B cell (primary cell): Measurements from ENCODE around the gene CSNK1E. TPM values are rescaled to one million over a fixed set of nuclear protein-coding genes. Genes with fewer than 3 reads are reported as not detected.

Source experiments
- ATAC-seq: fragments of 200-7000 bp; cut with Tn5 transposase; one replicate; pipeline ENCODE4 v1.10.0; 2021; ENCODE audit warnings: low read depth, mild to moderate bottlenecking, moderate number of reproducible peaks, moderate library complexity
- CTCF ChIA-PET: fragments of 350-600 bp; sonication (Branson Sonifier 250); formaldehyde crosslinking; loops from one replicate; lab custom pipeline; 2021; ENCODE audit warnings: antibody characterized with exemption, inconsistent platforms; lab: Charles Lee
- POLR2A ChIA-PET: fragments of 350-600 bp; sonication (Branson Sonifier 250); formaldehyde crosslinking; loops from one replicate; lab custom pipeline; 2021; ENCODE audit warnings: antibody characterized with exemption; lab: Charles Lee
- DNase-seq: peaks from one replicate; pipeline ENCODE4 v3.0.0; 2013
- H2AFZ ChIP-seq: 2 replicates; pipeline ENCODE4 v1.6.1; 2012; ENCODE audit warnings: mild to moderate bottlenecking, low read depth, low read length; ENCODE audit not compliant: insufficient read depth, poor library complexity, severe bottlenecking
- H3K27ac ChIP-seq, 2 donors: 1 replicate in 1 of 2; 2 replicates in 1 of 2; pipeline ENCODE4 v1.5.1; 2012 to 2013; ENCODE audit warnings: low read length in 2 of 2, mild to moderate bottlenecking in 2 of 2, moderate library complexity in 1 of 2
- H3K27me3 ChIP-seq, 4 experiments: fragments of 200-600 bp in 1 of 4; sonication (generic) in 1 of 4; replicated peaks in 1 of 4; 1 replicate in 2 of 4; 2 replicates in 2 of 4; pipeline versions ENCODE4 v1.6.1 to v1.7.0; 2013 to 2016; ENCODE audit warnings: low read length in 3 of 4, mild to moderate bottlenecking in 2 of 4, mixed read lengths in 1 of 4, moderate library complexity in 1 of 4; ENCODE audit not compliant: insufficient read depth in 4 of 4, control insufficient read depth in 3 of 4; ENCODE audit errors: control extremely low read depth in 1 of 4
- H3K36me3 ChIP-seq, 2 experiments: replicated peaks in 1 of 2; 1 replicate in 1 of 2; 2 replicates in 1 of 2; pipeline versions ENCODE4 v1.6.1 to v1.7.1; 2013; ENCODE audit warnings: low read length in 1 of 2; ENCODE audit not compliant: insufficient read depth in 2 of 2, control insufficient read depth in 1 of 2; ENCODE audit errors: control extremely low read depth in 1 of 2, extremely low read depth in 1 of 2
- H3K4me1 ChIP-seq, 2 donors: fragments of 200-600 bp in 1 of 2; sonication (generic) in 1 of 2; 1 replicate in 1 of 2; 2 replicates in 1 of 2; pipeline versions ENCODE4 v1.5.1 to v1.6.1; 2013 to 2017; ENCODE audit warnings: low read length in 2 of 2; ENCODE audit not compliant: control insufficient read depth in 2 of 2, insufficient read depth in 2 of 2
- H3K4me2 ChIP-seq: replicated peaks from 2 replicates; pipeline ENCODE3; 2012; ENCODE audit warnings: mild to moderate bottlenecking, low read depth, low read length; ENCODE audit not compliant: poor library complexity, severe bottlenecking
- H3K4me3 ChIP-seq, 5 experiments: fragments of 200-600 bp in 1 of 5; sonication (generic) in 1 of 5; 1 replicate in 3 of 5; 2 replicates in 2 of 5; pipeline versions ENCODE4 v1.5.1 to v1.7.0; 2011 to 2016; ENCODE audit warnings: low read length in 4 of 5, mild to moderate bottlenecking in 4 of 5, low read depth in 2 of 5, control low read depth in 1 of 5, moderate library complexity in 1 of 5; ENCODE audit not compliant: insufficient read depth in 1 of 5; ENCODE audit errors: control extremely low read depth in 1 of 5, extremely low read depth in 1 of 5
- H3K79me2 ChIP-seq: fragments of 200-600 bp; sonication (generic); one replicate; pipeline ENCODE4 v1.6.0; 2016; ENCODE audit warnings: low read length; ENCODE audit not compliant: control insufficient read depth, insufficient read depth
- H3K9ac ChIP-seq: fragments of 200-600 bp; sonication (generic); 2 replicates; pipeline ENCODE4 v1.6.1; 2017; ENCODE audit warnings: mild to moderate bottlenecking, low read length, moderate library complexity
- H3K9me3 ChIP-seq, 3 donors: one replicate each; pipeline versions ENCODE4 v1.6.1 to v1.7.1; 2013; ENCODE audit warnings: low read length in 2 of 3; ENCODE audit not compliant: control insufficient read depth in 2 of 3, insufficient read depth in 1 of 3; ENCODE audit errors: control extremely low read depth in 1 of 3
- H4K20me1 ChIP-seq: 2 replicates; pipeline ENCODE4 v1.6.0; 2012; ENCODE audit warnings: mild to moderate bottlenecking, low read length; ENCODE audit not compliant: insufficient read depth, control insufficient read depth, poor library complexity, severe bottlenecking
- H3K27ac Mint-ChIP-seq: one replicate; pipeline ENCODE4 v1.8.0; 2021; ENCODE audit warnings: mixed read lengths
- H3K27me3 Mint-ChIP-seq: one replicate; pipeline ENCODE4 v1.8.0; 2021; ENCODE audit warnings: mixed read lengths
- H3K4me1 Mint-ChIP-seq: one replicate; pipeline ENCODE4 v1.8.0; 2021; ENCODE audit warnings: mixed read lengths
- H3K4me3 Mint-ChIP-seq: one replicate; pipeline ENCODE4 v1.8.0; 2021; ENCODE audit warnings: mixed read lengths
- H3K9me3 Mint-ChIP-seq: one replicate; pipeline ENCODE4 v1.8.0; 2022; ENCODE audit warnings: mixed read lengths; ENCODE audit not compliant: insufficient read depth
- EZH2 ChIP-seq: IDR thresholded peaks from 2 replicates; pipeline ENCODE4 v1.6.1; 2012; ENCODE audit warnings: borderline replicate concordance, low read depth, mild to moderate bottlenecking, moderate library complexity, low read length; ENCODE audit not compliant: insufficient read depth, poor library complexity, severe bottlenecking
- WGBS: methylation state at CpG from one replicate; pipeline ENCODE4 v1.1.5; 2013; ENCODE audit warnings: missing lambda C conversion rate; ENCODE audit not compliant: insufficient coverage; 5-methylcytosine and 5-hydroxymethylcytosine counted together
- intact Hi-C: fragments of 100-400 bp; cut with micrococcal nuclease; formaldehyde crosslinking; loops from one replicate; pipeline ENCODE4 v1.10.0; 2022
- polyA plus RNA-seq: library from polyadenylated mRNA; depleted of rRNA; stranded (reverse); fragments of >200 nt; gene quantifications from 2 replicates; pipeline ENCODE4 v1.2.3, GENCODE V29; 2012
- total RNA-seq, 2 donors: library from RNA; stranded (reverse); fragments of 120-200 nt in 1 of 2; gene quantifications; 1 replicate in 1 of 2; 2 replicates in 1 of 2; pipeline versions ENCODE4 v1.2.3 to v1.2.4, GENCODE V29; 2013 to 2022
- TF ChIP-seq, protein P1 (sequence below): fragments of 200-600 bp; IDR thresholded peaks from one replicate; pipeline ENCODE4 v1.8.0; 2022; ENCODE audit warnings: antibody characterized with exemption, mild to moderate bottlenecking

The CSNK1E gene
- total and polyA plus RNA-seq, 2 donors (not counting 1 experiment from before 2014, with no cell fraction given): 113 to 133 TPM

DNA sequence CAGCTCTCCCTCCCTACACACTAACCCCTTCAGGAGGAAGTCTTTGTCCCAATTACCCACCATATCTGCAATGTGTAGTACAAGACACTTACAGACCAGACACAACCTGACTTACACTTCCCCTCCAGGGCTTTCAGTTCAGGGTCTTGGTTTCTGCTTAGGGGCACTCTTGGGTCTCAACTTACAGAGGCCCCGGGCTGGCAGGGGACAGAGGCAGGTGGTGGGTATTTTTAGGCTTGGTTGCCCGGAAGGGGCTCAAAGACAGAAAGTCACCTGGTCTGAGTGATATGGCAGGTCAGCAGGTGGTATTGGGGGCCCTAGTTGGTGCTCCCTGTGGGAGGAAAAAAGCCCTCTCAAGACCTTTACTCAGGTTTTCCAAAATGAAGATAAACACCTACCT lies 41.1 kb downstream of the CSNK1E start:
- POLR2A ChIA-PET: no interaction called here
- Mint-ChIP-seq H3K9me3 (no peaks in the 10 kb centered on the region), H3K4me1 (peaks cover 22% of the 10 kb centered on the region), H3K27me3 (no peaks in the 10 kb centered on the region), H3K4me3 (no peak overlapping the region), H3K27ac (no peak overlapping the region)
- Histone ChIP-seq H3K4me1 (peaks cover 15 to 21% of the 10 kb centered on the region in 2 donors), H3K27me3 (peaks cover 0 to 3% (median 0%) of the 10 kb centered on the region in 4 experiments), H3K9me3 (no peaks in the 10 kb centered on the region), H2AFZ (no peak overlapping the region), H3K4me3 (no peak overlapping the region), H3K36me3 (no peaks in the 10 kb centered on the region), H3K79me2 (peaks cover 10% of the 10 kb centered on the region), H3K4me2 (no peak overlapping the region), H4K20me1 (no peaks in the 10 kb centered on the region), H3K9ac (no peak overlapping the region), H3K27ac (no peak overlapping the region)
- ATAC-seq: no peak
- TF ChIP-seq, protein P1, sequence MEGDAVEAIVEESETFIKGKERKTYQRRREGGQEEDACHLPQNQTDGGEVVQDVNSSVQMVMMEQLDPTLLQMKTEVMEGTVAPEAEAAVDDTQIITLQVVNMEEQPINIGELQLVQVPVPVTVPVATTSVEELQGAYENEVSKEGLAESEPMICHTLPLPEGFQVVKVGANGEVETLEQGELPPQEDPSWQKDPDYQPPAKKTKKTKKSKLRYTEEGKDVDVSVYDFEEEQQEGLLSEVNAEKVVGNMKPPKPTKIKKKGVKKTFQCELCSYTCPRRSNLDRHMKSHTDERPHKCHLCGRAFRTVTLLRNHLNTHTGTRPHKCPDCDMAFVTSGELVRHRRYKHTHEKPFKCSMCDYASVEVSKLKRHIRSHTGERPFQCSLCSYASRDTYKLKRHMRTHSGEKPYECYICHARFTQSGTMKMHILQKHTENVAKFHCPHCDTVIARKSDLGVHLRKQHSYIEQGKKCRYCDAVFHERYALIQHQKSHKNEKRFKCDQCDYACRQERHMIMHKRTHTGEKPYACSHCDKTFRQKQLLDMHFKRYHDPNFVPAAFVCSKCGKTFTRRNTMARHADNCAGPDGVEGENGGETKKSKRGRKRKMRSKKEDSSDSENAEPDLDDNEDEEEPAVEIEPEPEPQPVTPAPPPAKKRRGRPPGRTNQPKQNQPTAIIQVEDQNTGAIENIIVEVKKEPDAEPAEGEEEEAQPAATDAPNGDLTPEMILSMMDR: no peak
- no peak for TF ChIP-seq EZH2
- 0% methylated on average over 2 of the region's 2 CpGs for WGBS
- CTCF ChIA-PET: no interaction called here
- intact Hi-C loops: no loop called here
- DNase-seq: no peak

DNA sequence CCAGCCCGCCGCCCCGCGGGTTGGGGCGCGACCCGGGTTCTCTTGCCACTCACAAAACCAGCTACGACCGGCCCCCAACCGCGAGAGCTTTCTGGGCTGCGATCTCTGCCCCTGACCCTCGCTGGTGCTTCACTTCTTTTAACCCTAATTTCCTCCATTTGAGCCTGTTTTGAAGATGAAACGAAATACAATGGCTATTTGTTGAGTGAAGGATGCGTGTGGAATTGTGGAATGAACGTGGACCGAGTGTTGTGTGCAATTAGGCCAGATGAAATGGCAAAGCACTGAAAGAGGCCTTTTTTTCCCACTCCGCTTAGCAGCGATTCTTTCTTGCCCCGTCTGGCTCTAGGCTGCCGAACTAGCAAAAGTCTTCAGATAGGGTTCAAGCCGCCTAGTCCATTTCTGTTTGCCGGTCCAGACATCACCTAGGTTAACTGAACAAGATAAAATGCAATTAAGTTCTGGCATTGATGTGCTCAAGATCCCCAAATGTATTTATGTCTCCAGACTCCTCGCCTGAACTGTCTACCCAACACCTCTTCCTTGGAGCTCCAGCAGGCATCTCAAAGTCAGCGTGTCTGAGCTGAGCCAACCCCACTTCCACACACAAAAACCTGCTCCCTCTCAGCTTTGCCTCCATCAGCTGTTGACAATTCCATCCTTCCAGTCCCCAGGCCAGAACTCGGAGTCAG lies 44.0 kb downstream of the CSNK1E start:
- WGBS: 49% methylated on average over 12 of the region's 26 CpGs
- Histone ChIP-seq H3K9me3 (no peaks in the 10 kb centered on the region), H3K36me3 (no peaks in the 10 kb centered on the region), H3K4me3 (peak overlapping the region; percentile 48 to 98 (median 76)), H3K27ac (peak overlapping the region; percentile 66 to 85), H3K27me3 (peaks cover 0 to 3% (median 0%) of the 10 kb centered on the region in 4 experiments), H4K20me1 (no peaks in the 10 kb centered on the region), H2AFZ (peak overlapping the region; percentile 100), H3K4me2 (peak overlapping the region; percentile 90), H3K4me1 (peaks cover 15 to 21% of the 10 kb centered on the region in 2 donors), H3K79me2 (peaks cover 18% of the 10 kb centered on the region), H3K9ac (peak overlapping the region; percentile 99)
- no peak for DNase-seq
- Mint-ChIP-seq H3K27me3 (no peaks in the 10 kb centered on the region), H3K4me1 (peaks cover 36% of the 10 kb centered on the region), H3K27ac (peak overlapping the region; percentile 92), H3K4me3 (peak overlapping the region; percentile 94), H3K9me3 (no peaks in the 10 kb centered on the region)
- CTCF ChIA-PET: interaction anchor here (0.9 to 1.4 kb wide), 3 partner anchors 13 to 225 kb away, joined by 3 to 6 read pairs (median 3); no protein-coding TSS in a partner anchor
- TF ChIP-seq EZH2: no peak
- TF ChIP-seq, protein P1: no peak
- intact Hi-C loops: loop anchor here (1.0 to 5.0 kb wide), 5 partner anchors 13 to 298 kb away; partner anchors contain the start of genes CSNK1E and DMC1
- POLR2A ChIA-PET: interaction anchor here (0.9 to 1.6 kb wide), 2 partner anchors 13 to 91 kb away, joined by 3 to 4 read pairs; partner anchors contain the start of gene PLA2G6
- ATAC-seq: no peak
